ENCODE data around the gene HNRNPC. TPM values are rescaled to one million over a fixed set of nuclear protein-coding genes. Genes with fewer than 3 reads are reported as not detected.
"Not testable (repeated sequence)": the region's sequence is repeated elsewhere in the genome, so short reads cannot be mapped to it uniquely, and the experiment has no call there.

HNRNPC gene
- 1,000 to 10,000 TPM in 1 of 8 experiments, 100 to 1,000 TPM in 7; 566 to 1,062 (median 843) TPM for total RNA-seq

DNA sequence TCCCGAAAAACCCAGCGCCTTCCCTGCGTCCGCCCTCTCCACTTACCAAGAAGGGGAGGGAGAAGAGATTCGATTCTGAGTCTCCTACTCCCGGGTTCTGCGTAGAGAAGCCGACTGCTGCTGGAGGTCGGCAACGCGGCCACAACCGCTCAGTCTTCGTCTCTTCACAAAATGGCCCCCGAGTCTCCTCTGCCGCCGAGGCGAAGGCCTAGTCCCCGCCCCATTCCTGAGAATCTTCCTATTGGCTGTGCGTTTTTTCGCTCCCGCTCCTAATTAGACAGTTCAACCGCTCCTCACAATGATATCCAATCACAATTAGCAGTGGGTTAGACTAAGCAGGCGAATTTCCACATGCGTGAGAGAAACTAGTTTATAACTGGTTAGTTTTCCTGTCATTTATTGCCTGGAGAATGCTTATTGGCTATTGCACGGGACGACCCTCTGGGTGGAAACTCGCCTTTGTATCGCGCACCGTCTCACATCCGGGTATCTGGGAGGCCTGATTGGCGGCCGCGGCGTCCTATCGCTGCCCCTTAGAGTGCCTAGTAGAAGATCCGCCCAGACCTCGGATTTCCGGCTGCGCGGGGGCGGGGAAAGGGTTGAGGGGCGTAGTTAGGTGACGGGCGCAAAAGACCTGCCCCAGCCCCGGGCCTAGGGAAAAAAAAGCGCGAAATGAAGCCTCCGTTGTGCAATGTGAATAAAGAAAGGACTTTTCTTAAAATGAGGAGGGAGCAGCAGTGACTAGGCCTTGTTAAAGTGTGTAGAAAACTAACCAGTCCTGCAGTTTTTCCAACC is at the start of gene HNRNPC:
TSS of gene HNRNPC (minus strand) at position 191 of the 795 bp plus-strand sequence. CDS start 35,249 bp downstream, outside the sequence.
- Histone ChIP-seq H3K4me1 (replicated peaks in 1 of 2) (peaks cover 15 to 17% of the 10 kb centered on the region in 2 donors), H3K27ac (peak within 1 kb of the TSS; percentile 91 to 97), H3K4me3 (peak within 1 kb of the TSS; percentile 56 to 92 (median 74))
- 0 to 4% (median 0%) methylated on average over 1 to 21 of the region's 49 CpGs; no CpG with 5 or more reads in 3 of the 10 experiments for WGBS, 10 experiments
- ATAC-seq (replicated peaks in 6 of 8): peak; percentile 95 to 97 (median 96)
- in situ Hi-C loops (cut with MboI; ENCODE audit: low pct_unique_long_range_greater_than_20kb in 2 of 9, low sequenced_read_pairs in 9 of 9, unreplicated experiment in 9 of 9): no loop called here

DNA sequence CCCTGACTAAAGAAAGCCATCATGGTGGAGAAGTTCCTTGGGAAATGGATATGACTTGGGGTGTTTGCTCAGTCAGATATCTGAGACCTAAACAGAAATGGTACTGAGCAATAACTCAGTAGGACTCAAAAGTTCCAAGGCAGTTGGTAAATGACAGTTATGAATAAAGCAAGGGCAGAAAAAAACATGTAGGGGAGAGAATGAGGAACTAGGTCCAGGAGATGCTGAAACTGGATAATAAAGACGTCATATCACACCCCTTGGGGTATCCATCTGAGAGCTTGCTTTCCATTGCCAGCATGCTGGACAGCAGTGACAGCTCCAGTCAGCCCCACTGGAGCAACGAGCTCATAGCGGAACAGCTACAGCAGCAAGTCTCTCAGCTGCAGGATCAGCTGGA is 48.2 kb upstream of the HNRNPC start:
- H3K27ac ChIP-seq: no peak overlapping the region
- WGBS, 10 experiments: 0 to 100% (median 56%) methylated on average over 1 to 3 of the region's 3 CpGs; no CpG with 5 or more reads in 2 of the 10 experiments
- H3K4me1 ChIP-seq (replicated peaks in 1 of 2): no peaks in the 10 kb centered on the region
- no peak overlapping the region for H3K4me3 ChIP-seq
- no peak for ATAC-seq (replicated peaks in 6 of 8)
- in situ Hi-C loops (cut with MboI; ENCODE audit: low pct_unique_long_range_greater_than_20kb in 2 of 9, low sequenced_read_pairs in 9 of 9, unreplicated experiment in 9 of 9): no loop called here

DNA sequence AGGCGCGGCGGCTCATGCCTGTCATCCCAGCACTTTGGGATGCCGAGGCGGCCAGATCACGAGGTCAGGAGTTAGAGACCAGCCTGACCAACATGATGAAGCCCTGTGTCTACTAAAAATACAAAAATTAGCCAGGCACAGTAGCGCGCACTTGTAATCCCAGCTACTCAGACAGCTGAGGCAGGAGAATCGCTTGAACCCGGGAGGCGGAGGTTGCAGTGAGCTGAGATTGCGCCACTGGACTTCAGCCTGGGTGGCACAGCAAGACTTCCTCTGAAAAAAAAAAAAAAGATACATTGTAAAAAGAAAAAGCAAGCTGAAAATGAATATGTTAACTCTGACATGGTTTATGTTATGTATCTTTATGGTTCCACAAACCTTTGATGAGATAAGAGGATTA is 44.3 kb upstream of the HNRNPC start:
- peaks cover 0 to 3% of the 10 kb centered on the region in 2 donors for H3K4me1 ChIP-seq (replicated peaks in 1 of 2)
- in situ Hi-C loops (cut with MboI; ENCODE audit: low pct_unique_long_range_greater_than_20kb in 2 of 9, low sequenced_read_pairs in 9 of 9, unreplicated experiment in 9 of 9): no loop called here
- 72 to 100% (median 93%) methylated on average over 2 to 11 of the region's 12 CpGs for WGBS, 10 experiments
- H3K27ac ChIP-seq: no peak overlapping the region
- no peak overlapping the region for H3K4me3 ChIP-seq
- no peak for ATAC-seq (replicated peaks in 6 of 8)

DNA sequence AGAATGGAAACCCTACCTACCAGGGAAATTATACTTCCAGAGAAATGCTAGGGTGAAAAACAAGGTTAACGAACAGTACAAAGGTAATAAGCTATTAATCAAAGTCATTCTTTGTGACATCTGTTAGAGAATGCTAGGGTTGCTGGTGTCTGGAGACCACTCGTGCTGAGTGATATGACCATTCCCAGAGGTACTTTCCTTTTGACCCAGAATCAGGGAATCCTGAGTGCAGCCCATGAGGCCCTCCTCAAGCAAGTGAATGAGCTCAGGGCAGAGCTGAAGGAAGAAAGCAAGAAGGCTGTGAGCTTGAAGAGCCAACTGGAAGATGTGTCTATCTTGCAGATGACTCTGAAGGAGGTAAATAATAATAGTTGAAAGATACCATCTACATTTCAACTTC is 42.4 kb upstream of the HNRNPC start:
- in situ Hi-C loops (cut with MboI; ENCODE audit: low pct_unique_long_range_greater_than_20kb in 2 of 9, low sequenced_read_pairs in 9 of 9, unreplicated experiment in 9 of 9): no loop called here
- no peak overlapping the region for H3K4me3 ChIP-seq
- H3K27ac ChIP-seq: no peak overlapping the region
- ATAC-seq (replicated peaks in 6 of 8): no peak
- 0 to 100% (median 80%) methylated on average over 1 to 2 of the region's 2 CpGs; no CpG with 5 or more reads in 2 of the 10 experiments for WGBS, 10 experiments
- peaks cover 6 to 11% of the 10 kb centered on the region in 2 donors for H3K4me1 ChIP-seq (replicated peaks in 1 of 2)

DNA sequence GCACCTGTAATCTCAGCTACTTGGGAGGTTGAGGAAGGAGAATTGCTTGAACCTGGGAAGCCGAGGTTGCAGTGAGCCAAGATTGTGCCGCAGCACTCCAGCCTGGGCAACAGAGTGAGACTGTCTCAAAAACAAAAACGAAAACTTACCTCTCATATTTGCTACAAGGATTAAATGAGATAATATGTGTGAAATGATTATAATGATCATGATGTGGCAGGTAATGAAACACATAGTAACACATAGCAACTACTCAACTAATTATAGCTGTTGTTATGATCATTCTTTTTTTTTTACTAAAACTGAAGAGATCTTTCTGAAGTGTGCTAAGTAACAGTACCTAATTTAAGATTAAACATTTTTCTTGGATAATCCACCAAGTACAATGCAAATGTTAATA is 40.7 kb upstream of the HNRNPC start:
- in situ Hi-C loops (cut with MboI; ENCODE audit: low pct_unique_long_range_greater_than_20kb in 2 of 9, low sequenced_read_pairs in 9 of 9, unreplicated experiment in 9 of 9): no loop called here
- 100% methylated on average over 1 to 3 of the region's 3 CpGs; no CpG with 5 or more reads in 7 of the 10 experiments for WGBS, 10 experiments
- ATAC-seq (replicated peaks in 6 of 8): no peak
- no peak overlapping the region for H3K4me3 ChIP-seq
- H3K4me1 ChIP-seq (replicated peaks in 1 of 2): peaks cover 6 to 11% of the 10 kb centered on the region in 2 donors
- no peak overlapping the region for H3K27ac ChIP-seq

GRCh38 chr14:21309238-21309636 is 40.0 kb upstream of the HNRNPC start:
- in situ Hi-C loops (cut with MboI; ENCODE audit: low pct_unique_long_range_greater_than_20kb in 2 of 9, low sequenced_read_pairs in 9 of 9, unreplicated experiment in 9 of 9): no loop called here
- Histone ChIP-seq H3K4me1 (replicated peaks in 1 of 2) (peaks cover 6 to 11% of the 10 kb centered on the region in 2 donors), H3K4me3 (peak overlapping the region; percentile 11 to 28 (median 23)), H3K27ac (peak overlapping the region; percentile 64 to 87)
- 20 to 86% (median 55%) methylated on average over 1 to 8 of the region's 8 CpGs; no CpG with 5 or more reads in 2 of the 10 experiments for WGBS, 10 experiments
- peak; percentile 0 to 12 (median 8) for ATAC-seq (replicated peaks in 6 of 8)

GRCh38 chr14:21308479-21309237 is 39.4 kb upstream of the HNRNPC start:
- H3K27ac ChIP-seq: peak overlapping the region; percentile 78 to 87
- ATAC-seq (replicated peaks in 6 of 8): peak; percentile 89 to 96 (median 94)
- H3K4me3 ChIP-seq: peak overlapping the region; percentile 28 to 42 (median 35)

DNA sequence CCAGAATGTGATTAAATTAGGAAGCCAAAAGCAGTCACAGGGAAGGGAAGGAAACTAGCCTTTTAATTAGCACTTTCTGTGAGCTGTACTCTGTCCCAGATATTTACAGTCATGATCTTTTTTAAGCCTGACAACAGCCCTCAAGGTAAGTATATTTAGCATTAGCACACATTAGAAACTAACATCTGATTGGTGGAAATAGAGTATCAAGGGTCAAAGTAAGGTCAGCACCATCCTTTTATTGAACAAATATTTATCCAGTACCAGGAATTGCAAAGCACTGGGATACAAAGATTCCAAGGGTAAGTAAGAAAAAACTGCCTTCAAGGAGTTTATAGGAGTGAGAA is 38.9 kb upstream of the HNRNPC start:
- Histone ChIP-seq H3K4me3 (peak overlapping the region; percentile 28 to 42 (median 35)), H3K27ac (peak overlapping the region; percentile 78 to 81), H3K4me1 (replicated peaks in 1 of 2) (peaks cover 6 to 11% of the 10 kb centered on the region in 2 donors)
- ATAC-seq (replicated peaks in 6 of 8): peak in 3 of 8 experiments; percentile 39 to 63 (median 51)
- in situ Hi-C loops (cut with MboI; ENCODE audit: low pct_unique_long_range_greater_than_20kb in 2 of 9, low sequenced_read_pairs in 9 of 9, unreplicated experiment in 9 of 9): no loop called here

More at GRCh38 chr14:21308479-21309237, 39.4 kb upstream of the HNRNPC start:
- peaks cover 6 to 11% of the 10 kb centered on the region in 2 donors for H3K4me1 ChIP-seq (replicated peaks in 1 of 2)
- in situ Hi-C loops (cut with MboI; ENCODE audit: low pct_unique_long_range_greater_than_20kb in 2 of 9, low sequenced_read_pairs in 9 of 9, unreplicated experiment in 9 of 9): no loop called here
- 0 to 11% (median 2%) methylated on average over 5 to 14 of the region's 16 CpGs for WGBS, 10 experiments

DNA sequence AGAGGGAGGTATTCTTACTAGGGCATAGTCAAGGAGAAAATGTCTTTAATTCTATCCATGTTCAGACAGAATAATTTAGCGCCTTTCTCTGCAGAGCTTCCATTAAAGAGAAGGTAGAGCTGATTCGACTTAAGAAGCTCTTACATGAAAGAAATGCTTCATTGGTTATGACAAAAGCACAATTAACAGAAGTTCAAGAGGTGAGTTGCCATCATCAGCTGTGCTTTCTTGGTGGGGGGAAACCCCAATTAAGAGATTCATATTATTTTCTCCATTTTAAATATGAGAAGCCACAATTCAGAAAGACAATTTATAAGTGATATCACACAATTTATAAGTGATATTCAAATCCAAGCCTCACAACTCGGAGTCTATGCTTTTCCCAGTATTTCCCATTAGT is 38.4 kb upstream of the HNRNPC start:
- Histone ChIP-seq H3K4me1 (replicated peaks in 1 of 2) (peaks cover 6 to 11% of the 10 kb centered on the region in 2 donors), H3K27ac (no peak overlapping the region), H3K4me3 (no peak overlapping the region)
- ATAC-seq (replicated peaks in 6 of 8): no peak
- in situ Hi-C loops (cut with MboI; ENCODE audit: low pct_unique_long_range_greater_than_20kb in 2 of 9, low sequenced_read_pairs in 9 of 9, unreplicated experiment in 9 of 9): no loop called here
- WGBS, 10 experiments: 40 to 85% (median 57%) methylated on average over 1 to 3 of the region's 3 CpGs; no CpG with 5 or more reads in 1 of the 10 experiments

DNA sequence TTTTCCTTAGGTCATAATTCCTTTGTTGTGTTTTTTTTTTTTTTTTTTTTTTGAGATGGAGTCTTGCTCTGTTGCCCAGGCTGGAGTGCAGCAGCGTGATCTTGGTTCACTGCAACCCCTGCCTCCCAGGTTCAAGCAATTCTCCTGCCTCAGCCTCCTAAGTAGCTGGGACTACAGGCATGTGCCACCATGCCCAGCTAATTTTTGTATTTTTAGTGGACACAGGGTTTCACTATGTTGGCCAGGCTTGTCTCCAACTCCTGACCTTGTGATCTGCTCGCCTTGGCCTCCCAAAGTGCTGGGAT is 33.5 kb upstream of the HNRNPC start:
- 78 to 100% (median 100%) methylated on average over 1 to 2 of the region's 2 CpGs; no CpG with 5 or more reads in 2 of the 10 experiments for WGBS, 10 experiments
- ATAC-seq (replicated peaks in 6 of 8); H3K4me1 ChIP-seq (replicated peaks in 1 of 2); H3K4me3 ChIP-seq; H3K27ac ChIP-seq; in situ Hi-C loops (cut with MboI; ENCODE audit: low pct_unique_long_range_greater_than_20kb in 2 of 9, low sequenced_read_pairs in 9 of 9, unreplicated experiment in 9 of 9): not testable (repeated sequence)

GRCh38 chr14:21302013-21302835 is 33.0 kb upstream of the HNRNPC start:
- 47 to 84% (median 67%) methylated on average over 1 to 8 of the region's 8 CpGs for WGBS, 10 experiments
- Histone ChIP-seq H3K27ac (no peak overlapping the region), H3K4me1 (replicated peaks in 1 of 2) (peaks cover 3 to 6% of the 10 kb centered on the region in 2 donors), H3K4me3 (no peak overlapping the region)
- in situ Hi-C loops (cut with MboI; ENCODE audit: low pct_unique_long_range_greater_than_20kb in 2 of 9, low sequenced_read_pairs in 9 of 9, unreplicated experiment in 9 of 9): no loop called here
- ATAC-seq (replicated peaks in 6 of 8): peak in 1 of 8 experiments; percentile 25

- H3K27ac ChIP-seq: no peak overlapping the region
- peaks cover 3 to 6% of the 10 kb centered on the region in 2 donors for H3K4me1 ChIP-seq (replicated peaks in 1 of 2)
- 0 to 23% (median 3%) methylated on average over 2 to 13 of the region's 30 CpGs; no CpG with 5 or more reads in 4 of the 10 experiments for WGBS, 10 experiments
- peak in 7 of 8 experiments; percentile 44 to 87 (median 81) for ATAC-seq (replicated peaks in 6 of 8)
- peak overlapping the region; percentile 9 to 23 (median 16) for H3K4me3 ChIP-seq
- in situ Hi-C loops (cut with MboI; ENCODE audit: low pct_unique_long_range_greater_than_20kb in 2 of 9, low sequenced_read_pairs in 9 of 9, unreplicated experiment in 9 of 9): no loop called here
Measured at GRCh38 chr14:21300892-21301291, 31.6 kb upstream of the HNRNPC start.

All from motor neuron (in vitro differentiated cells).